Lower leg skin (tissue), 4 donors: Measurements from ENCODE around the gene SLX9. TPM values are rescaled to one million over a fixed set of nuclear protein-coding genes. Genes with fewer than 3 reads are reported as not detected.

Experiments used
- DNase-seq, 2 donors: peaks; one replicate each; pipeline ENCODE4 v3.0.0-alpha.2; 2019; ENCODE audit warnings: low spot score in 2 of 2
- H3K4me3 ChIP-seq: fragments of 200-600 bp; sonication (generic); 2 replicates; pipeline ENCODE4 v1.5.1; 2017; ENCODE audit warnings: mild to moderate bottlenecking, low read depth; ENCODE audit not compliant: poor library complexity, severe bottlenecking
- POLR2A ChIP-seq, 2 donors: fragments of 450-650 bp; IDR thresholded peaks; one replicate each; pipeline ENCODE4 v1.6.1; 2016 to 2017; ENCODE audit warnings: antibody characterized with exemption in 2 of 2, mild to moderate bottlenecking in 1 of 2, moderate library complexity in 1 of 2
- WGBS, 2 donors: methylation state at CpG; one replicate each; pipeline ENCODE4 v1.1.5; 2018; 5-methylcytosine and 5-hydroxymethylcytosine counted together
- intact Hi-C: fragments of 100-400 bp; cut with DNase I; formaldehyde crosslinking; loops from one replicate; pipeline ENCODE4 v1.15.0; 2023; ENCODE audit warnings: low total_unique reads
- total RNA-seq, 4 donors: library from RNA; depleted of rRNA; stranded (reverse); fragments of >200 nt; gene quantifications; one replicate each; pipeline ENCODE4 v1.1.0, GENCODE V29; 2016
- TF ChIP-seq, protein P1 (sequence below), 3 donors: fragments of 450-650 bp; IDR thresholded peaks; one replicate each; pipeline ENCODE4 v1.5.1; 2016; ENCODE audit warnings: antibody characterized with exemption in 3 of 3, mild to moderate bottlenecking in 3 of 3, moderate library complexity in 2 of 3

SLX9 gene
- total RNA-seq, 4 donors from 2014 or later: 19.0 to 36.4 (median 31.6) TPM

GRCh38 chr21:44933199-44933917 is 6.5 kb upstream of the SLX9 start:
- 63 to 77% methylated on average over 16 to 25 of the region's 25 CpGs for WGBS, 2 donors
- no peak for TF ChIP-seq POLR2A (IDR thresholded peaks at IDR 0.05)
- TF ChIP-seq, protein P1, sequence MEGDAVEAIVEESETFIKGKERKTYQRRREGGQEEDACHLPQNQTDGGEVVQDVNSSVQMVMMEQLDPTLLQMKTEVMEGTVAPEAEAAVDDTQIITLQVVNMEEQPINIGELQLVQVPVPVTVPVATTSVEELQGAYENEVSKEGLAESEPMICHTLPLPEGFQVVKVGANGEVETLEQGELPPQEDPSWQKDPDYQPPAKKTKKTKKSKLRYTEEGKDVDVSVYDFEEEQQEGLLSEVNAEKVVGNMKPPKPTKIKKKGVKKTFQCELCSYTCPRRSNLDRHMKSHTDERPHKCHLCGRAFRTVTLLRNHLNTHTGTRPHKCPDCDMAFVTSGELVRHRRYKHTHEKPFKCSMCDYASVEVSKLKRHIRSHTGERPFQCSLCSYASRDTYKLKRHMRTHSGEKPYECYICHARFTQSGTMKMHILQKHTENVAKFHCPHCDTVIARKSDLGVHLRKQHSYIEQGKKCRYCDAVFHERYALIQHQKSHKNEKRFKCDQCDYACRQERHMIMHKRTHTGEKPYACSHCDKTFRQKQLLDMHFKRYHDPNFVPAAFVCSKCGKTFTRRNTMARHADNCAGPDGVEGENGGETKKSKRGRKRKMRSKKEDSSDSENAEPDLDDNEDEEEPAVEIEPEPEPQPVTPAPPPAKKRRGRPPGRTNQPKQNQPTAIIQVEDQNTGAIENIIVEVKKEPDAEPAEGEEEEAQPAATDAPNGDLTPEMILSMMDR (IDR thresholded peaks at IDR 0.05): no peak
- intact Hi-C loops: loop anchor here (10.0 kb wide), 1 partner anchor 129 kb away; the partner anchor contains the start of gene UBE2G2
- no peak for DNase-seq
- no peak overlapping the region for H3K4me3 ChIP-seq

DNA sequence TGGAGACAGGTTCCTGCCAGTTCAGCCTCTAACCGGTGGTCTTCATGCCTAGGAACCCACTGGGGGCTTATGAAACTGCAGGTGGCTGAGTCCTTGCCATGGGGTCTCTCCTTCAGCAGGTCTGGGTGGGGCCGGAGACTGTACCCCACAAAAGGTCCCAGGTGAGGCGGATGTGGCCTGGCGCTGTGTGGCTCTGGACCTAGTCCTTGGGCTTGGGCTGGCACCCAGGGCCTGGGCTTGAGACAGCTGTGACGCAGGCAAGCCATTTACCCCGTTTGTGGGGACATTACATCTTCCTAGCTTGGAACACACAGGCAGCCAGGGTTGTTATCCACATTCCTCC is 5.9 kb upstream of the SLX9 start:
- TF ChIP-seq POLR2A (IDR thresholded peaks at IDR 0.05): no peak
- TF ChIP-seq, protein P1 (IDR thresholded peaks at IDR 0.05): no peak
- no peak overlapping the region for H3K4me3 ChIP-seq
- no peak for DNase-seq
- intact Hi-C loops: loop anchor here (10.0 kb wide), 1 partner anchor 129 kb away; the partner anchor contains the start of gene UBE2G2
- WGBS, 2 donors: 92 to 94% methylated on average over 6 of the region's 6 CpGs

- no peak overlapping the region for H3K4me3 ChIP-seq
- WGBS, 2 donors: 96 to 97% methylated on average over 6 of the region's 6 CpGs
- TF ChIP-seq, protein P1 (IDR thresholded peaks at IDR 0.05): no peak
- TF ChIP-seq POLR2A (IDR thresholded peaks at IDR 0.05): no peak
- intact Hi-C loops: loop anchor here (10.0 kb wide), 1 partner anchor 129 kb away; the partner anchor contains the start of gene UBE2G2
- DNase-seq: no peak
Observed at GRCh38 chr21:44934276-44934675, 5.6 kb upstream of the SLX9 start.

- no peak overlapping the region for H3K4me3 ChIP-seq
- DNase-seq: no peak
- intact Hi-C loops: loop anchor here (10.0 kb wide), 1 partner anchor 130 kb away; the partner anchor contains the start of gene UBE2G2
- TF ChIP-seq POLR2A (IDR thresholded peaks at IDR 0.05): no peak
- TF ChIP-seq, protein P1 (IDR thresholded peaks at IDR 0.05): no peak
- 80 to 90% methylated on average over 4 to 7 of the region's 9 CpGs for WGBS, 2 donors
Observed at GRCh38 chr21:44934797-44935532, 4.9 kb upstream of the SLX9 start.

DNA sequence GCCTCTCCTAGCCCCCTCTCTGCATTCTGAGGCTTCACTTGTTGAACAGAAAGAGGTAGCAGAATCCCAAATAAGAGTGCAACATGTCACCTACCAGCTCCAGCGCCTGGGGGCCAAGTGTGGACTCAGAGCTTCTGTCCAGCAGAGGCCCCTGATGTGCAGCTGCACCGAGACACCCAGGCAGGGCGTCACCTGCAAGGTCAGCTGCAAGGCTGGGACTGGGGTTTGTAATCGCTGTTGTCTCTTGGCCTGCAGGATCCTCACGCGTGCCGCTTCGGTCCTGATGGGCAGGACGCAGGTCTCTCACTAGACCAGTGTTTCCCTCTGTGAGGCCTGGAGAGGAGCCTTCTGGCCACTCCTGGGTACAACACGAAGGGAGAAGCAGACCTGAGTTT is 4.3 kb upstream of the SLX9 start:
- H3K4me3 ChIP-seq: no peak overlapping the region
- TF ChIP-seq, protein P1 (IDR thresholded peaks at IDR 0.05): no peak
- TF ChIP-seq POLR2A (IDR thresholded peaks at IDR 0.05): no peak
- intact Hi-C loops: loop anchor here (10.0 kb wide), 1 partner anchor 131 kb away; the partner anchor contains the start of gene UBE2G2
- no peak for DNase-seq
- WGBS, 2 donors: 90 to 91% methylated on average over 10 of the region's 10 CpGs
